Activated CD4-positive, alpha-beta T cell treated with anti-CD3 and anti-CD28 coated beads, Interleukin-2, amount 50 U/mL, for 48 hours (primary cell): ENCODE measurements around the gene COQ9.
"Not testable (repeated sequence)": the region's sequence is repeated elsewhere in the genome, so short reads cannot be mapped to it uniquely, and the experiment has no call there.

ENCODE experiments used
- DNase-seq, 2 experiments: peaks; one replicate each; pipeline ENCODE4 v3.0.0-alpha.2; 2020

The COQ9 gene

GRCh38 chr16:57485916-57486857 lies 38.9 kb downstream of the COQ9 start, which contains the start of gene DOK4:
TSS of gene DOK4 (minus strand) at chr16:57486493. CDS start at chr16:57479507, 6,986 bp downstream.
- peak; percentile 87 to 88 for DNase-seq

GRCh38 chr16:57486858-57487834 lies 39.9 kb downstream of the COQ9 start:
- DNase-seq, result no peak

GRCh38 chr16:57489229-57489628 lies 42.0 kb downstream of the COQ9 start:
- no peak for DNase-seq

GRCh38 chr16:57493767-57494166 lies 46.5 kb downstream of the COQ9 start:
- DNase-seq, result no peak

- no peak for DNase-seq
Observed at GRCh38 chr16:57497121-57497520, 49.8 kb downstream of the COQ9 start.

- DNase-seq, result no peak
Observed at GRCh38 chr16:57498031-57498430, 50.8 kb downstream of the COQ9 start.

- not testable (repeated sequence) for DNase-seq
Observed at GRCh38 chr16:57499941-57500340, 52.7 kb downstream of the COQ9 start.

- no peak for DNase-seq
Observed at GRCh38 chr16:57500578-57501111, 53.4 kb downstream of the COQ9 start.

GRCh38 chr16:57501492-57501891 lies 54.2 kb downstream of the COQ9 start:
- no peak for DNase-seq

GRCh38 chr16:57502048-57502775 lies 54.9 kb downstream of the COQ9 start:
- DNase-seq, result no peak

- no peak for DNase-seq
Observed at GRCh38 chr16:57503366-57503765, 56.1 kb downstream of the COQ9 start.

- no peak for DNase-seq
Observed at GRCh38 chr16:57504001-57504400, 56.7 kb downstream of the COQ9 start.

- DNase-seq, result no peak
Observed at GRCh38 chr16:57504491-57504890, 57.2 kb downstream of the COQ9 start.

GRCh38 chr16:57505169-57505568 lies 57.9 kb downstream of the COQ9 start:
- DNase-seq, result no peak

- DNase-seq, result no peak
Observed at GRCh38 chr16:57507136-57508034, 60.1 kb downstream of the COQ9 start.

- no peak for DNase-seq
Observed at GRCh38 chr16:57508035-57508425, 60.8 kb downstream of the COQ9 start.

GRCh38 chr16:57509231-57509923 lies 62.1 kb downstream of the COQ9 start:
- DNase-seq, result no peak

- no peak for DNase-seq
Observed at GRCh38 chr16:57510016-57510871, 63.0 kb downstream of the COQ9 start.
